Natural killer cell (primary cell): Measurements from ENCODE around the gene ZNF580. TPM values are rescaled to one million over a fixed set of nuclear protein-coding genes. Genes with fewer than 3 reads are reported as not detected.

ENCODE experiments used
- ATAC-seq, 3 donors: fragments of 150-1000 bp in 2 of 3; fragments of 200-7000 bp in 1 of 3; cut with Tn5 transposase; 1 replicate in 1 of 3; 2 replicates in 2 of 3; pipeline ENCODE4 v1.10.0; 2021; ENCODE audit warnings: mild to moderate bottlenecking in 2 of 3, moderate library complexity in 2 of 3
- DNase-seq, 2 donors: peaks; one replicate each; pipeline versions ENCODE4 v3.0.0 to v3.0.0-alpha.2; 2013 to 2021; ENCODE audit warnings: mixed read lengths in 1 of 2
- H3K27ac ChIP-seq: one replicate; pipeline ENCODE4 v1.5.1; 2013; ENCODE audit warnings: mild to moderate bottlenecking, low read length
- H3K27me3 ChIP-seq: one replicate; pipeline ENCODE4 v1.6.1; 2013; ENCODE audit warnings: low read length; ENCODE audit not compliant: control insufficient read depth, insufficient read depth
- H3K36me3 ChIP-seq: one replicate; pipeline ENCODE4 v1.6.1; 2013; ENCODE audit warnings: low read length; ENCODE audit not compliant: control insufficient read depth, insufficient read depth
- H3K4me1 ChIP-seq: one replicate; pipeline ENCODE4 v1.6.1; 2013; ENCODE audit warnings: low read length; ENCODE audit not compliant: control insufficient read depth, insufficient read depth
- H3K4me3 ChIP-seq: one replicate; pipeline ENCODE4 v1.5.1; 2013; ENCODE audit warnings: low read length
- H3K9me3 ChIP-seq: one replicate; pipeline ENCODE4 v1.6.1; 2013; ENCODE audit warnings: low read length; ENCODE audit not compliant: control insufficient read depth, insufficient read depth
- H3K27ac Mint-ChIP-seq, 2 donors: one replicate each; pipeline ENCODE4 v1.8.0; 2022; ENCODE audit warnings: mild to moderate bottlenecking in 2 of 2, mixed read lengths in 2 of 2, moderate library complexity in 1 of 2
- H3K27me3 Mint-ChIP-seq, 2 donors: one replicate each; pipeline ENCODE4 v1.8.0; 2022; ENCODE audit warnings: low read depth in 2 of 2, mixed read lengths in 2 of 2
- H3K36me3 Mint-ChIP-seq: one replicate; pipeline ENCODE4 v1.8.0; 2022; ENCODE audit warnings: mixed read lengths
- H3K4me1 Mint-ChIP-seq, 2 donors: one replicate each; pipeline ENCODE4 v1.8.0; 2022; ENCODE audit warnings: mixed read lengths in 2 of 2
- H3K4me3 Mint-ChIP-seq: one replicate; pipeline ENCODE4 v1.8.0; 2022; ENCODE audit warnings: mild to moderate bottlenecking, moderate library complexity, mixed read lengths
- H3K9me3 Mint-ChIP-seq, 2 donors: one replicate each; pipeline ENCODE4 v1.8.0; 2022; ENCODE audit warnings: mixed read lengths in 2 of 2
- CTCF ChIP-seq: fragments of 200-600 bp; IDR thresholded peaks from one replicate; pipeline ENCODE4 v1.8.0; 2022; ENCODE audit warnings: antibody characterized with exemption
- WGBS: methylation state at CpG from one replicate; pipeline ENCODE4 v1.1.7; 2013; ENCODE audit warnings: missing lambda C conversion rate; ENCODE audit not compliant: insufficient coverage; 5-methylcytosine and 5-hydroxymethylcytosine counted together
- intact Hi-C: fragments of 100-400 bp; cut with micrococcal nuclease; formaldehyde crosslinking; loops from one replicate; pipeline ENCODE4 v1.14.2; 2022
- total RNA-seq, 4 donors: library from RNA; stranded (reverse); fragments of 120-200 nt in 1 of 4; gene quantifications; one replicate each; pipeline versions ENCODE4 v1.2.3 to v1.2.4, GENCODE V29; 2013 to 2022

Gene ZNF580
- total RNA-seq, 3 donors from 2014 or later (not counting 1 experiment from before 2014, with no cell fraction given) = 38.0 to 46.0 (median 40.0) TPM

DNA sequence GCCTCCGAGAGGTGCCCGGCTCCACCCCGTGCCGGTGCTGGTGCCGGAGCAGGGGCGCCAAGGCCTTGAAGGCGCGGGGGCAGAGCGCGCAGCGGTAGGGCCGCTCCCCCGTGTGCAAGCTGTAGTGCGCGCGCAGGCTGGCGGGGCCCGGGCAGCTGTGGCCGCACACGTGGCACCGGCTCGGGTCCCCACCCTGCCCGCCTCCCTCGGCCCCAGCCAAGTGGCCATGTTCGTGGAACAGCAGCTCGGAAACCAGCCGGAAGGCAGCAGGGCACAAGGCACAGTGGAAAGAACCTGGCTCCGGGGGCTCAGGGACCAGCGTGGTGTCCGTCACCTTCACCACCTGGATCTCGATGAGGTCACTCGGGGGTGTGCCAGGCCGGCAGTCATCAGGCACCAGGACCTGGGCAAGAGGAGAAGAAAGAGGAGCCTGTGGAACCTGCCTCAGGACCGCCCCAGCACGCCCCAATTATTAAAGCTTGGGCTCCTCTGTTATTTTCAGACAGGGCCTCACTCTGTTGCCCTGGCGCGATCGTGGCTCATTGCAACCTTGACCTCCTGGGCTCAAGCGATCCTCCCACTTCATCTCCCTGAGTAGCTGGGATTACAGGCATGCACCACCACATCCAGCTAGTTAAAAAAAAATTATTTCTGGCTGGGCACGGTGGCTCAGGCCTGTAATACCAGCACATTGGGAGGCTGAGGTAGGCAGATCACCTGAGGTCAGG, 18.4 kb upstream of the ZNF580 start:
- H3K4me1 Mint-ChIP-seq = peaks cover 14 to 31% of the 10 kb centered on the region in 2 donors

GRCh38 chr19:55623130-55623529, 17.7 kb upstream of the ZNF580 start:
- peaks cover 14 to 31% of the 10 kb centered on the region in 2 donors for H3K4me1 Mint-ChIP-seq
- H3K27me3 Mint-ChIP-seq = no peaks in the 10 kb centered on the region
- no peaks in the 10 kb centered on the region for H3K36me3 ChIP-seq
- no peak overlapping the region for H3K4me3 Mint-ChIP-seq
- no peak overlapping the region for H3K27ac ChIP-seq
- H3K4me3 ChIP-seq = no peak overlapping the region
- H3K9me3 Mint-ChIP-seq = no peaks in the 10 kb centered on the region
- no peak for DNase-seq
- H3K9me3 ChIP-seq = no peaks in the 10 kb centered on the region
- peak overlapping the region; percentile 88 to 98 for H3K27ac Mint-ChIP-seq
- intact Hi-C loops = no loop called here
- H3K27me3 ChIP-seq = no peaks in the 10 kb centered on the region
- TF ChIP-seq CTCF = no peak
- no peak for ATAC-seq
- no peaks in the 10 kb centered on the region for H3K36me3 Mint-ChIP-seq
- H3K4me1 ChIP-seq = peaks cover 21% of the 10 kb centered on the region
- 98% methylated on average over 6 of the region's 7 CpGs for WGBS

More for the DNA sequence above, 18.4 kb upstream of the ZNF580 start:
- Histone ChIP-seq H3K36me3 (peaks cover 4% of the 10 kb centered on the region), H3K9me3 (no peaks in the 10 kb centered on the region), H3K4me3 (no peak overlapping the region), H3K4me1 (peaks cover 21% of the 10 kb centered on the region), H3K27ac (no peak overlapping the region), H3K27me3 (no peaks in the 10 kb centered on the region)
- Mint-ChIP-seq H3K27me3 (no peaks in the 10 kb centered on the region), H3K27ac (no peak overlapping the region), H3K9me3 (no peaks in the 10 kb centered on the region), H3K4me3 (no peak overlapping the region), H3K36me3 (no peaks in the 10 kb centered on the region)
- intact Hi-C loops = no loop called here
- WGBS = 98% methylated on average over 40 of the region's 40 CpGs
- DNase-seq (no peak), ATAC-seq (no peak)
- no peak for TF ChIP-seq CTCF

- no peaks in the 10 kb centered on the region for H3K9me3 ChIP-seq
- H3K27ac ChIP-seq = peak overlapping the region; percentile 40
- Mint-ChIP-seq H3K27ac (peak overlapping the region; percentile 88 to 98), H3K4me3 (no peak overlapping the region), H3K9me3 (no peaks in the 10 kb centered on the region), H3K4me1 (peaks cover 14 to 29% of the 10 kb centered on the region in 2 donors), H3K27me3 (no peaks in the 10 kb centered on the region), H3K36me3 (no peaks in the 10 kb centered on the region)
- no peak for TF ChIP-seq CTCF
- no peak overlapping the region for H3K4me3 ChIP-seq
- H3K27me3 ChIP-seq = no peaks in the 10 kb centered on the region
- 94% methylated on average over 6 of the region's 7 CpGs for WGBS
- peaks cover 20% of the 10 kb centered on the region for H3K4me1 ChIP-seq
- H3K36me3 ChIP-seq = no peaks in the 10 kb centered on the region
- DNase-seq (no peak), ATAC-seq (no peak)
- intact Hi-C loops = no loop called here
Measured at GRCh38 chr19:55623561-55623960, 17.2 kb upstream of the ZNF580 start.
